SK-N-SH (cell line): ENCODE data around the gene OSBPL10. TPM values are rescaled to one million over a fixed set of nuclear protein-coding genes. Genes with fewer than 3 reads are reported as not detected.

ENCODE experiments used
- CTCF ChIA-PET: fragments of 300-600, 350-600 bp; formaldehyde crosslinking; extraction: SDS; loops from one replicate; lab custom pipeline; 2021; lab: Yijun Ruan, JAX
- POLR2A ChIA-PET: fragments of 350-600 bp; sonication (Branson Sonifier 250); formaldehyde crosslinking; extraction: SDS; loops from one replicate; lab custom pipeline; 2020; ENCODE audit warnings: antibody characterized with exemption, inconsistent platforms; lab: Yijun Ruan, JAX
- DNase-seq: peaks from one replicate; pipeline ENCODE4 v3.0.0; 2012
- H2AFZ ChIP-seq: fragments of 200-600 bp; sonication (generic); 2 replicates; pipeline ENCODE4 v1.8.1; 2016; ENCODE audit warnings: antibody characterized with exemption, mild to moderate bottlenecking, low read depth
- H3F3A ChIP-seq: fragments of 200-600 bp; sonication (generic); replicated peaks from 2 replicates; pipeline ENCODE3; 2016; ENCODE audit warnings: antibody characterized with exemption, mild to moderate bottlenecking; ENCODE audit not compliant: insufficient read depth
- H3K27ac ChIP-seq, 2 experiments: fragments of 200-500 bp in 1 of 2; fragments of 200-600 bp in 1 of 2; sonication (Bioruptor generic) in 1 of 2; sonication (generic), shearing (Covaris generic) in 1 of 2; 2 replicates each; pipeline versions ENCODE4 v1.5.1 to v1.6.1; 2014 to 2016; ENCODE audit warnings: low read depth in 2 of 2, inconsistent platforms in 1 of 2, low read length in 1 of 2, mild to moderate bottlenecking in 1 of 2, mixed read lengths in 1 of 2
- H3K27me3 ChIP-seq: fragments of 200-600 bp; sonication (generic), shearing (Covaris generic); 2 replicates; pipeline ENCODE4 v1.6.1; 2016; ENCODE audit warnings: mixed run types; ENCODE audit not compliant: insufficient read depth
- H3K36me3 ChIP-seq, 2 experiments: fragments of 200-500 bp in 1 of 2; fragments of 200-600 bp in 1 of 2; sonication (Bioruptor generic) in 1 of 2; sonication (generic) in 1 of 2; replicated peaks in 1 of 2; 2 replicates each; pipeline versions ENCODE3 to v1.5.1; 2014 to 2016; ENCODE audit warnings: low read length in 1 of 2, mild to moderate bottlenecking in 1 of 2; ENCODE audit not compliant: insufficient read depth in 2 of 2, control insufficient read depth in 1 of 2
- H3K4me1 ChIP-seq, 2 experiments: fragments of 200-500 bp in 1 of 2; fragments of 200-600 bp in 1 of 2; sonication (Bioruptor generic) in 1 of 2; sonication (generic), shearing (Covaris generic) in 1 of 2; 2 replicates each; pipeline versions ENCODE4 v1.5.1 to v1.6.1; 2014 to 2016; ENCODE audit warnings: low read depth in 1 of 2, low read length in 1 of 2, mixed run types in 1 of 2; ENCODE audit not compliant: insufficient read depth in 2 of 2, control insufficient read depth in 1 of 2
- H3K4me2 ChIP-seq: fragments of 200-600 bp; sonication (generic), shearing (Covaris generic); 2 replicates; pipeline ENCODE4 v1.6.1; 2017; ENCODE audit warnings: mixed run types
- H3K4me3 ChIP-seq, 2 experiments: fragments of 200-500 bp in 1 of 2; fragments of 200-600 bp in 1 of 2; sonication (Bioruptor generic) in 1 of 2; sonication (generic), shearing (Covaris generic) in 1 of 2; 2 replicates each; pipeline versions ENCODE4 v1.5.1 to v1.8.1; 2014 to 2016; ENCODE audit warnings: low read depth in 2 of 2, inconsistent platforms in 1 of 2, low read length in 1 of 2, mild to moderate bottlenecking in 1 of 2, mixed read lengths in 1 of 2, moderate library complexity in 1 of 2
- H3K79me2 ChIP-seq: fragments of 200-600 bp; sonication (generic); 2 replicates; pipeline ENCODE4 v1.8.1; 2017; ENCODE audit warnings: mild to moderate bottlenecking; ENCODE audit not compliant: insufficient read depth
- H3K9ac ChIP-seq: fragments of 200-600 bp; sonication (generic); 2 replicates; pipeline ENCODE4 v1.6.1; 2017; ENCODE audit warnings: mixed run types
- H3K9me2 ChIP-seq: fragments of 200-600 bp; sonication (generic); 2 replicates; pipeline ENCODE4 v1.6.1; 2017; ENCODE audit warnings: mixed run types
- H3K9me3 ChIP-seq: fragments of 200-600 bp; sonication (generic); 2 replicates; pipeline ENCODE4 v1.6.1; 2017; ENCODE audit warnings: mixed run types, mild to moderate bottlenecking, moderate library complexity
- H4K20me1 ChIP-seq: fragments of 200-600 bp; sonication (generic); 2 replicates; pipeline ENCODE4 v1.6.1; 2017; ENCODE audit warnings: mild to moderate bottlenecking, mixed run types; ENCODE audit not compliant: insufficient read depth
- EP300 ChIP-seq, 2 experiments: IDR thresholded peaks; 2 replicates each; pipeline versions ENCODE4 v1.4.0 to v1.6.1; 2012; ENCODE audit warnings: borderline replicate concordance in 1 of 2, low read depth in 1 of 2, low read length in 1 of 2
- FOXM1 ChIP-seq: IDR thresholded peaks from 2 replicates; pipeline ENCODE4 v1.4.0; 2012; ENCODE audit warnings: low read depth, mild to moderate bottlenecking
- GABPA ChIP-seq: IDR thresholded peaks from 2 replicates; pipeline ENCODE4 v1.4.0; 2012; ENCODE audit warnings: low read depth, mild to moderate bottlenecking
- GATA2 ChIP-seq: sonication (generic); formaldehyde crosslinking; IDR thresholded peaks from 2 replicates; pipeline ENCODE4 v1.5.0; 2020; ENCODE audit warnings: mild to moderate bottlenecking, missing genetic modification reagents
- MXI1 ChIP-seq: IDR thresholded peaks from 2 replicates; pipeline ENCODE4 v1.6.1; 2012; ENCODE audit warnings: mild to moderate bottlenecking, low read depth, low read length, improper control_type of control experiment
- NFIC ChIP-seq: IDR thresholded peaks from 2 replicates; pipeline ENCODE4 v1.4.0; 2012; ENCODE audit warnings: borderline replicate concordance
- NRF1 ChIP-seq: IDR thresholded peaks from 2 replicates; pipeline ENCODE4 v1.6.1; 2012; ENCODE audit warnings: low read depth, mild to moderate bottlenecking, low read length
- POLR2AphosphoS5 ChIP-seq: IDR thresholded peaks from 2 replicates; pipeline ENCODE4 v1.6.1; 2012; ENCODE audit warnings: low read depth, low read length
- RCOR1 ChIP-seq: fragments of 150-350 bp; IDR thresholded peaks from 2 replicates; pipeline ENCODE4 v1.6.1; 2017; ENCODE audit warnings: antibody characterized with exemption, low read length
- TCF12 ChIP-seq: IDR thresholded peaks from 2 replicates; pipeline ENCODE4 v1.4.0; 2012
- WGBS: methylation state at CpG from one replicate; pipeline ENCODE4 v1.1.6; 2017; ENCODE audit warnings: low lambda C conversion rate; 5-methylcytosine and 5-hydroxymethylcytosine counted together
- polyA plus RNA-seq, 3 experiments: library from polyadenylated mRNA; depleted of rRNA; stranded (reverse); fragments of >200 nt; gene quantifications; 2 replicates each; pipeline ENCODE4 v1.2.3, GENCODE V29; 2012
- TF ChIP-seq, protein P1 (sequence below): fragments of 200-600 bp; sonication (generic); IDR thresholded peaks from 2 replicates; pipeline ENCODE4 v1.6.1; 2017; ENCODE audit warnings: antibody characterized with exemption, mild to moderate bottlenecking, moderate library complexity
- TF ChIP-seq, protein P2 (sequence below): IDR thresholded peaks from 2 replicates; pipeline ENCODE4 v1.6.1; 2012; ENCODE audit warnings: mild to moderate bottlenecking, low read depth, low read length, moderate library complexity
- TF ChIP-seq, protein P3 (sequence below): IDR thresholded peaks from 2 replicates; pipeline ENCODE4 v1.4.0; 2012; ENCODE audit warnings: low read depth
- TF ChIP-seq, protein P4 (sequence below): fragments of 150-350 bp; IDR thresholded peaks from 2 replicates; pipeline ENCODE4 v1.6.1; 2016; ENCODE audit warnings: mild to moderate bottlenecking, low read depth, low read length

Gene OSBPL10
- polyA plus RNA-seq, 1 of the 3 experiments (the other 2 are of a cell fraction) = 0.12 TPM

DNA sequence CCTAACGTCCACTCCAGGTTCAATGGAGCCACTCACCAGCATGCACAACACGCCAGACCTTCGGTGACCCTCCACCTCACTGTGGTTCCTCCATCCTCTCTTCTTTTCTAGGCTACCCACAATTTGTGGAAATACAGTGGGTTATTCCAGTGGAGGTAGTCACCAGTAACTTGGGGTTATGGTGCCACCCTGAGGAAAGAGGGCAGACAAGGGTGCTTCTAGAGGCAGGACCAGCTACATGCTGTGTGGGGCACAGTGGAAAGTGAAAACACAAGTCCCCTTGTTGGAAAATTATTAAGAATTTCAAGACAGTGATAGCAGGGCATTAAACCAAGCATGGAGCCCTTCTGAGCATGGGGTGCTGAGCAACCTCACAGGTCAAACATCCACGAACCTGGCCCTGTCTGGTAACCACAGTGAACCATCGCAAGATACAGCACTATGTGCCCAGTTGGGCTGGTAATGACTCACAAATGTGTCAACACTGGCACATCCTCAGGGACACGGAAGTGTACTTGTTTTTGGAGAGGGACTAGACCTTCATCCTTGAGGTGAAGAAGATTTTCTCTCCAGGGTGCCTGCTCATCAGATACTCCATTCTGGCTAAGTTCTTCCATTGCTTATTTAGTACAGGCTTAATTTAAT, 281.6 kb downstream of the OSBPL10 start (continued):
- TF ChIP-seq, protein P1, sequence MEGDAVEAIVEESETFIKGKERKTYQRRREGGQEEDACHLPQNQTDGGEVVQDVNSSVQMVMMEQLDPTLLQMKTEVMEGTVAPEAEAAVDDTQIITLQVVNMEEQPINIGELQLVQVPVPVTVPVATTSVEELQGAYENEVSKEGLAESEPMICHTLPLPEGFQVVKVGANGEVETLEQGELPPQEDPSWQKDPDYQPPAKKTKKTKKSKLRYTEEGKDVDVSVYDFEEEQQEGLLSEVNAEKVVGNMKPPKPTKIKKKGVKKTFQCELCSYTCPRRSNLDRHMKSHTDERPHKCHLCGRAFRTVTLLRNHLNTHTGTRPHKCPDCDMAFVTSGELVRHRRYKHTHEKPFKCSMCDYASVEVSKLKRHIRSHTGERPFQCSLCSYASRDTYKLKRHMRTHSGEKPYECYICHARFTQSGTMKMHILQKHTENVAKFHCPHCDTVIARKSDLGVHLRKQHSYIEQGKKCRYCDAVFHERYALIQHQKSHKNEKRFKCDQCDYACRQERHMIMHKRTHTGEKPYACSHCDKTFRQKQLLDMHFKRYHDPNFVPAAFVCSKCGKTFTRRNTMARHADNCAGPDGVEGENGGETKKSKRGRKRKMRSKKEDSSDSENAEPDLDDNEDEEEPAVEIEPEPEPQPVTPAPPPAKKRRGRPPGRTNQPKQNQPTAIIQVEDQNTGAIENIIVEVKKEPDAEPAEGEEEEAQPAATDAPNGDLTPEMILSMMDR = no peak
- TF ChIP-seq GATA2 (CRISPR knock-in tag) (no peak), EP300 (IDR thresholded peaks at IDR 0.05; ENCODE audit: borderline replicate concordance in 1 of 2, low read depth in 1 of 2, low read length in 1 of 2) (no peak), MXI1 (no peak), NRF1 (no peak)
- TF ChIP-seq, protein P2, sequence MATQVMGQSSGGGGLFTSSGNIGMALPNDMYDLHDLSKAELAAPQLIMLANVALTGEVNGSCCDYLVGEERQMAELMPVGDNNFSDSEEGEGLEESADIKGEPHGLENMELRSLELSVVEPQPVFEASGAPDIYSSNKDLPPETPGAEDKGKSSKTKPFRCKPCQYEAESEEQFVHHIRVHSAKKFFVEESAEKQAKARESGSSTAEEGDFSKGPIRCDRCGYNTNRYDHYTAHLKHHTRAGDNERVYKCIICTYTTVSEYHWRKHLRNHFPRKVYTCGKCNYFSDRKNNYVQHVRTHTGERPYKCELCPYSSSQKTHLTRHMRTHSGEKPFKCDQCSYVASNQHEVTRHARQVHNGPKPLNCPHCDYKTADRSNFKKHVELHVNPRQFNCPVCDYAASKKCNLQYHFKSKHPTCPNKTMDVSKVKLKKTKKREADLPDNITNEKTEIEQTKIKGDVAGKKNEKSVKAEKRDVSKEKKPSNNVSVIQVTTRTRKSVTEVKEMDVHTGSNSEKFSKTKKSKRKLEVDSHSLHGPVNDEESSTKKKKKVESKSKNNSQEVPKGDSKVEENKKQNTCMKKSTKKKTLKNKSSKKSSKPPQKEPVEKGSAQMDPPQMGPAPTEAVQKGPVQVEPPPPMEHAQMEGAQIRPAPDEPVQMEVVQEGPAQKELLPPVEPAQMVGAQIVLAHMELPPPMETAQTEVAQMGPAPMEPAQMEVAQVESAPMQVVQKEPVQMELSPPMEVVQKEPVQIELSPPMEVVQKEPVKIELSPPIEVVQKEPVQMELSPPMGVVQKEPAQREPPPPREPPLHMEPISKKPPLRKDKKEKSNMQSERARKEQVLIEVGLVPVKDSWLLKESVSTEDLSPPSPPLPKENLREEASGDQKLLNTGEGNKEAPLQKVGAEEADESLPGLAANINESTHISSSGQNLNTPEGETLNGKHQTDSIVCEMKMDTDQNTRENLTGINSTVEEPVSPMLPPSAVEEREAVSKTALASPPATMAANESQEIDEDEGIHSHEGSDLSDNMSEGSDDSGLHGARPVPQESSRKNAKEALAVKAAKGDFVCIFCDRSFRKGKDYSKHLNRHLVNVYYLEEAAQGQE = no peak

DNA sequence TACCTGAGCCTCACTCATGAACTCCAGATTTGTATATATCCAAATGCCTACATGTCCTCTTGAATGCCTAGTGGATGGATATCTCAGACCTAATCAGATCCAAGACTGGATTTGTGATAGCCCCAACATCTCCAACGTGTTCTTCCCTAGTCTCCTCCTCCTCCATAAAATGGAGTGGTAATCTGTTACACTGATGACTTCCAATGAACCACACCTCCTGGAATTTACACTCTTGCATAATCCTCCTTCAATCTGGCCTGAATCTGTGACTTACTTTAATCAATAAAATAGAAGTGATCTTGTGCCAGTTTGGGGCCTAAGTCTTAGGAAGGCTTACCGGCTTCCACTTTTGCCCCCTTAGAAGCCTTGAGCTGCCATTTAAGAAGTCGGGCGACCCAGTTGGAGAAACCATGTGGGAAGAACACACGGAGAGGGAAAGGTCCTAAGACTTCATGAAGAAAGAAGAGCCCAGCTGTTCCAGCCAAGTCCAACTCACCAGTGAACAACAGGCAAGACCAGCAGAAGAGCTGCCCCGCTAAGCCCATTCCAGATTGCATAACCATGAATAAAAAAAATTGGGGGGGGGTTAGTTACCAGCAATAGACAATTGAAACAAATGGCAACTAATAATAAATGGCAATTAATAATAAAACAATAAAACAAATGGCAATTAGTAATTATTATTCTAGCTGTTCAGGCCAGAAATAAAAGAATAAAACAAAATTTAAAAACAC, 284.1 kb downstream of the OSBPL10 start:
- H3K36me3 ChIP-seq = no peaks in the 10 kb centered on the region
- no peak overlapping the region for H3K27ac ChIP-seq
- no peak for DNase-seq
- CTCF ChIA-PET = no interaction called here
- no peaks in the 10 kb centered on the region for H4K20me1 ChIP-seq
- no peak overlapping the region for H3K4me2 ChIP-seq
- no peaks in the 10 kb centered on the region for H3K9me3 ChIP-seq
- POLR2A ChIA-PET = no interaction called here
- H3F3A ChIP-seq = no peaks in the 10 kb centered on the region
- H3K27me3 ChIP-seq = no peaks in the 10 kb centered on the region
- H3K9ac ChIP-seq = no peak overlapping the region
- no peak overlapping the region for H3K4me3 ChIP-seq
- TF ChIP-seq GABPA (no peak), EP300 (IDR thresholded peaks at IDR 0.05; ENCODE audit: borderline replicate concordance in 1 of 2, low read depth in 1 of 2, low read length in 1 of 2) (no peak), RCOR1 (no peak), POLR2AphosphoS5 (no peak), NFIC (no peak), FOXM1 (no peak), TCF12 (no peak)
- TF ChIP-seq, protein P3, sequence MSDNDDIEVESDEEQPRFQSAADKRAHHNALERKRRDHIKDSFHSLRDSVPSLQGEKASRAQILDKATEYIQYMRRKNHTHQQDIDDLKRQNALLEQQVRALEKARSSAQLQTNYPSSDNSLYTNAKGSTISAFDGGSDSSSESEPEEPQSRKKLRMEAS = no peak
- TF ChIP-seq, protein P1 = no peak
- TF ChIP-seq, protein P4, sequence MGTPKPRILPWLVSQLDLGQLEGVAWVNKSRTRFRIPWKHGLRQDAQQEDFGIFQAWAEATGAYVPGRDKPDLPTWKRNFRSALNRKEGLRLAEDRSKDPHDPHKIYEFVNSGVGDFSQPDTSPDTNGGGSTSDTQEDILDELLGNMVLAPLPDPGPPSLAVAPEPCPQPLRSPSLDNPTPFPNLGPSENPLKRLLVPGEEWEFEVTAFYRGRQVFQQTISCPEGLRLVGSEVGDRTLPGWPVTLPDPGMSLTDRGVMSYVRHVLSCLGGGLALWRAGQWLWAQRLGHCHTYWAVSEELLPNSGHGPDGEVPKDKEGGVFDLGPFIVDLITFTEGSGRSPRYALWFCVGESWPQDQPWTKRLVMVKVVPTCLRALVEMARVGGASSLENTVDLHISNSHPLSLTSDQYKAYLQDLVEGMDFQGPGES = no peak
- TF ChIP-seq, protein P2 = no peak
- peaks cover 0 to 2% of the 10 kb centered on the region in 2 experiments; a peak in 2 of 4 replicates for H3K4me1 ChIP-seq
- H3K79me2 ChIP-seq = no peaks in the 10 kb centered on the region
- 55% methylated on average over 6 of the region's 6 CpGs for WGBS
- no peaks in the 10 kb centered on the region for H3K9me2 ChIP-seq
- no peak overlapping the region for H2AFZ ChIP-seq
